Chondrocyte (in vitro differentiated cells): ENCODE measurements around the gene PSMA5. TPM values are rescaled to one million over a fixed set of nuclear protein-coding genes. Genes with fewer than 3 reads are reported as not detected.

Experiments
- DNase-seq: peaks from one replicate; pipeline ENCODE4 v3.0.0; 2021; ENCODE audit warnings: mixed read lengths, low spot score
- H3K27ac Mint-ChIP-seq: one replicate; pipeline ENCODE4 v1.8.0; 2021; ENCODE audit warnings: mild to moderate bottlenecking, moderate library complexity, mixed read lengths; ENCODE audit not compliant: unreplicated experiment
- H3K27me3 Mint-ChIP-seq: 2 replicates; pipeline ENCODE4 v1.8.0; 2021; ENCODE audit warnings: low read depth, mixed read lengths
- H3K36me3 Mint-ChIP-seq: 2 replicates; pipeline ENCODE4 v1.8.0; 2021; ENCODE audit warnings: low read depth, mixed read lengths
- H3K4me1 Mint-ChIP-seq: 2 replicates; pipeline ENCODE4 v1.8.0; 2021; ENCODE audit warnings: low read depth, mild to moderate bottlenecking, mixed read lengths
- H3K4me3 Mint-ChIP-seq: one replicate; pipeline ENCODE4 v1.8.0; 2021; ENCODE audit warnings: mild to moderate bottlenecking, moderate library complexity, mixed read lengths; ENCODE audit not compliant: unreplicated experiment
- H3K9me3 Mint-ChIP-seq: 2 replicates; pipeline ENCODE4 v1.8.0; 2021; ENCODE audit warnings: low read depth, mixed read lengths
- CTCF ChIP-seq: fragments of 200-600 bp; sonication (generic); IDR thresholded peaks from 2 replicates; pipeline ENCODE4 v1.5.0; 2021; ENCODE audit warnings: antibody characterized with exemption, mild to moderate bottlenecking, moderate library complexity
- total RNA-seq: library from RNA; stranded (reverse); gene quantifications from 3 replicates; pipeline ENCODE4 v1.2.1, GENCODE V29; 2021

The PSMA5 gene
- total RNA-seq, 1 donor from 2014 or later = 80.2 TPM

GRCh38 chr1:109412551-109412950, 13.7 kb downstream of the PSMA5 start:
- no peaks in the 10 kb centered on the region for H3K9me3 Mint-ChIP-seq
- peaks cover 4% of the 10 kb centered on the region for H3K4me1 Mint-ChIP-seq
- DNase-seq = no peak
- no peaks in the 10 kb centered on the region for H3K27me3 Mint-ChIP-seq
- peaks cover 40% of the 10 kb centered on the region for H3K36me3 Mint-ChIP-seq
- H3K4me3 Mint-ChIP-seq = no peak overlapping the region
- TF ChIP-seq CTCF = no peak
- H3K27ac Mint-ChIP-seq = no peak overlapping the region

- Mint-ChIP-seq H3K27me3 (no peaks in the 10 kb centered on the region), H3K9me3 (no peaks in the 10 kb centered on the region), H3K4me1 (no peaks in the 10 kb centered on the region), H3K27ac (no peak overlapping the region), H3K4me3 (no peak overlapping the region), H3K36me3 (peaks cover 22% of the 10 kb centered on the region)
- no peak for TF ChIP-seq CTCF
- no peak for DNase-seq
Observed at GRCh38 chr1:109404838-109405237, 21.4 kb downstream of the PSMA5 start.

GRCh38 chr1:109402025-109402424, 24.2 kb downstream of the PSMA5 start:
- no peak overlapping the region for H3K27ac Mint-ChIP-seq
- TF ChIP-seq CTCF = no peak
- H3K4me1 Mint-ChIP-seq = peaks cover 18% of the 10 kb centered on the region
- H3K4me3 Mint-ChIP-seq = no peak overlapping the region
- peaks cover 12% of the 10 kb centered on the region for H3K36me3 Mint-ChIP-seq
- H3K9me3 Mint-ChIP-seq = no peaks in the 10 kb centered on the region
- no peak for DNase-seq
- H3K27me3 Mint-ChIP-seq = no peaks in the 10 kb centered on the region

GRCh38 chr1:109400035-109400655, 26.1 kb downstream of the PSMA5 start:
- Mint-ChIP-seq H3K36me3 (peaks cover 5% of the 10 kb centered on the region), H3K9me3 (no peaks in the 10 kb centered on the region), H3K4me1 (peaks cover 37% of the 10 kb centered on the region), H3K4me3 (no peak overlapping the region), H3K27me3 (no peaks in the 10 kb centered on the region), H3K27ac (no peak overlapping the region)
- no peak for TF ChIP-seq CTCF
- no peak for DNase-seq

- Mint-ChIP-seq H3K4me1 (peaks cover 44% of the 10 kb centered on the region), H3K36me3 (peaks cover 1% of the 10 kb centered on the region), H3K4me3 (no peak overlapping the region), H3K27me3 (no peaks in the 10 kb centered on the region), H3K9me3 (no peaks in the 10 kb centered on the region), H3K27ac (peak overlapping the region; percentile 55)
- DNase-seq = no peak
- TF ChIP-seq CTCF = peak; percentile 92
Observed at GRCh38 chr1:109399326-109399957, 26.8 kb downstream of the PSMA5 start.
